Vagina (tissue), 2 donors: Measurements from ENCODE around the gene CREB5. TPM values are rescaled to one million over a fixed set of nuclear protein-coding genes. Genes with fewer than 3 reads are reported as not detected.

Experiments used
- DNase-seq, 2 donors: peaks; one replicate each; pipeline ENCODE4 v3.0.0-alpha.2; 2017; ENCODE audit errors: extremely low spot score in 2 of 2
- H3K27ac ChIP-seq: fragments of 200-600 bp; sonication (generic); one replicate; pipeline ENCODE4 v1.5.1; 2019
- H3K27me3 ChIP-seq: fragments of 200-600 bp; sonication (generic); one replicate; pipeline ENCODE4 v1.5.1; 2019
- H3K36me3 ChIP-seq, 2 donors: fragments of 200-600 bp; sonication (generic); one replicate each; pipeline ENCODE4 v1.5.1; 2017 to 2019
- H3K4me1 ChIP-seq: fragments of 200-600 bp; sonication (generic); one replicate; pipeline ENCODE4 v1.5.1; 2019
- H3K4me3 ChIP-seq, 2 donors: fragments of 200-600 bp; sonication (generic); 1 replicate in 1 of 2; 2 replicates in 1 of 2; pipeline ENCODE4 v1.5.1; 2016 to 2019
- H3K9me3 ChIP-seq: fragments of 200-600 bp; sonication (generic); one replicate; pipeline ENCODE4 v1.5.1; 2019
- CTCF ChIP-seq, 3 experiments: fragments of 450-650 bp in 2 of 3; fragments of 200-600 bp in 1 of 3; sonication (generic) in 1 of 3; IDR thresholded peaks; one replicate each; pipeline ENCODE4 v1.5.1; 2017 to 2019; ENCODE audit warnings: antibody characterized with exemption in 3 of 3, mild to moderate bottlenecking in 2 of 3, moderate library complexity in 2 of 3
- POLR2A ChIP-seq, 2 donors: fragments of 450-650 bp; IDR thresholded peaks; one replicate each; pipeline ENCODE4 v1.6.1; 2017; ENCODE audit warnings: antibody characterized with exemption in 2 of 2, mild to moderate bottlenecking in 2 of 2, moderate library complexity in 2 of 2
- POLR2AphosphoS5 ChIP-seq, 2 donors: sonication (generic); formaldehyde crosslinking; IDR thresholded peaks; one replicate each; pipeline ENCODE4 v1.9.0; 2017; ENCODE audit warnings: antibody characterized with exemption in 2 of 2, mild to moderate bottlenecking in 2 of 2, low read depth in 1 of 2; ENCODE audit not compliant: insufficient read depth in 1 of 2
- intact Hi-C: fragments of 100-400 bp; cut with DNase I; formaldehyde crosslinking; loops from one replicate; pipeline ENCODE4 v1.15.1; 2023
- total RNA-seq: library from RNA; depleted of rRNA; stranded (reverse); fragments of >200 nt; gene quantifications from one replicate; pipeline ENCODE4 v1.2.3, GENCODE V29; 2016

The CREB5 gene
- total RNA-seq, 1 donor from 2014 or later = 23.1 TPM

GRCh38 chr7:28381466-28381865, 30.9 kb upstream of the CREB5 start:
- H3K36me3 ChIP-seq = no peaks in the 10 kb centered on the region
- intact Hi-C loops = no loop called here
- no peaks in the 10 kb centered on the region for H3K9me3 ChIP-seq
- H3K27ac ChIP-seq = no peak overlapping the region
- H3K4me1 ChIP-seq = no peaks in the 10 kb centered on the region
- TF ChIP-seq POLR2A (IDR thresholded peaks at IDR 0.05) (no peak), CTCF (IDR thresholded peaks at IDR 0.05) (no peak), POLR2AphosphoS5 (IDR thresholded peaks at IDR 0.05; ENCODE audit: insufficient read depth in 1 of 2, low read depth in 1 of 2) (no peak)
- H3K4me3 ChIP-seq = no peak overlapping the region
- no peaks in the 10 kb centered on the region for H3K27me3 ChIP-seq
- no peak for DNase-seq

- H3K4me3 ChIP-seq = no peak overlapping the region
- no peaks in the 10 kb centered on the region for H3K27me3 ChIP-seq
- no peaks in the 10 kb centered on the region for H3K9me3 ChIP-seq
- intact Hi-C loops = no loop called here
- DNase-seq = no peak
- H3K36me3 ChIP-seq = no peaks in the 10 kb centered on the region
- no peaks in the 10 kb centered on the region for H3K4me1 ChIP-seq
- no peak overlapping the region for H3K27ac ChIP-seq
- TF ChIP-seq POLR2A (IDR thresholded peaks at IDR 0.05) = no peak
- no peak for TF ChIP-seq CTCF (IDR thresholded peaks at IDR 0.05)
- TF ChIP-seq POLR2AphosphoS5 (IDR thresholded peaks at IDR 0.05; ENCODE audit: insufficient read depth in 1 of 2, low read depth in 1 of 2) = no peak
Measured at GRCh38 chr7:28382144-28382543, 30.2 kb upstream of the CREB5 start.

GRCh38 chr7:28383975-28384374, 28.3 kb upstream of the CREB5 start:
- H3K9me3 ChIP-seq = no peaks in the 10 kb centered on the region
- no peaks in the 10 kb centered on the region for H3K27me3 ChIP-seq
- intact Hi-C loops = no loop called here
- H3K27ac ChIP-seq = no peak overlapping the region
- no peak for DNase-seq
- no peaks in the 10 kb centered on the region for H3K4me1 ChIP-seq
- H3K4me3 ChIP-seq = no peak overlapping the region
- TF ChIP-seq POLR2A (IDR thresholded peaks at IDR 0.05) (no peak), CTCF (IDR thresholded peaks at IDR 0.05) (no peak), POLR2AphosphoS5 (IDR thresholded peaks at IDR 0.05; ENCODE audit: insufficient read depth in 1 of 2, low read depth in 1 of 2) (no peak)
- H3K36me3 ChIP-seq = no peaks in the 10 kb centered on the region

DNA sequence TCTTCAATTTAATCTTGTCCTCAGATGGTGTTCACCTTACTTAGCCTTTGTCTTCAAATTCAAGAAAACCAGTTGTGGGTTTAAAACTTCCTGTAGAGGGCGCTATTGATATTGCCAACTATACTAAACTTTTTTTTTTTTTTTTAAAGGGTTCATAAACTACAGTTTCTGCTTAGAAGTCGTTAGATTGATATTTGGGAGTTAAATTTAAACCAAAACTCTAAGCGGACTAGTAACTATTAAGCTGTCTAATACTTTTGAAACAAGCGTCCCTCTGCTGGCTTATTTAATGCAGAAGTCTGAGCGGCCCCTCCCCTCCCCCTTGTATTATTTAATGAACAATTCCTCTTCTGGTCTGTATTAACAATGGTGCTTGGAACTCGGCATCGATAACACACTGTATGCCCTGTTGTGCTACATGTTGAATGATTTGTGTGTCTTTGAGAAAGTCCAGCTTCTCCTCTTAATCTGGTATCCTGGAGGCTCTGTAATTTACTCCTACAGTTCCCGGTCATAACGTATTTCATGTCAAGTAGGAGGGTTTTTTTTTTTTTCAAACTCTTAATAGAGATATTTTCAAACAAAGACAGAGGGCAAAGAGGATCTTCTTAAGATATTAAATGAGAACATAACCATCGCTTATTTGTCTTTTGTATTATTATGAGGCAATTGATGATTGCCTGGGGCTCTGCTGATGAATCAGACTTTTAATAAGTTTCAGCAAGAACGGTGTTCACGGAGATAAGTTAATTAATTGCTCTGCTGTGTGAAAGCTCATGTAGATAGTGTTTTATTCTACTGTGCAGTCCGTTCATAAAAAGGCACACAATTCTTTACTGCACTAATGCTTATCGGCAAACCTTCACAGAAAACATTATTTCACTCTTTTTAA, 22.6 kb upstream of the CREB5 start:
- intact Hi-C loops = loop anchor here (5.0 kb wide), 1 partner anchor 463 kb away; no protein-coding TSS in a partner anchor
- no peak for TF ChIP-seq POLR2A (IDR thresholded peaks at IDR 0.05)
- peak in 2 of 3 experiments; percentile 44 to 54 for TF ChIP-seq CTCF (IDR thresholded peaks at IDR 0.05)
- Histone ChIP-seq H3K27ac (peak overlapping the region; percentile 45), H3K4me1 (no peaks in the 10 kb centered on the region), H3K27me3 (no peaks in the 10 kb centered on the region), H3K36me3 (no peaks in the 10 kb centered on the region), H3K4me3 (peak overlapping the region; percentile 29 to 39), H3K9me3 (no peaks in the 10 kb centered on the region)
- DNase-seq = no peak

DNA sequence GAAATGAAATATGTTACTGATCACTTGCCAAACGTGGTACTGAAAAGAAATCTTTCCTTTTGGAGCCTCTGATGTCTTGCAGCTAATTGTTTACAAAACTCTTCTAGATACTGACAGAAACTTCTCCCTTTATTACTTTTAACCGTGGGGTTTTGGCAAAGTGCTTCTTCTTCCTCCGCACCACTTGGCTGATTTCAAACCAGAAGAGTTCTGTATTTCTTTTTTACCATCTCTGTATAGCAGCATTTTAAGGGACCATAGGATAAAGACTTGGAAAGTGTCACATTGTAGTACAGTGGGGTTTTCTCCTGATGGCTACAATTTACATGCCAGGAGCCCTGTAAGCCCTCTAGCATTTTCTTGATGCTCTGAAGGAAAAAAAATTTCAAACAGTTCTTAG, 21.9 kb upstream of the CREB5 start:
- intact Hi-C loops = no loop called here
- TF ChIP-seq POLR2A (IDR thresholded peaks at IDR 0.05) = no peak
- TF ChIP-seq CTCF (IDR thresholded peaks at IDR 0.05) = no peak
- no peak for TF ChIP-seq POLR2AphosphoS5 (IDR thresholded peaks at IDR 0.05; ENCODE audit: insufficient read depth in 1 of 2, low read depth in 1 of 2)
- H3K4me3 ChIP-seq = no peak overlapping the region

More for the DNA sequence above, 21.9 kb upstream of the CREB5 start:
- Histone ChIP-seq H3K36me3 (no peaks in the 10 kb centered on the region), H3K27ac (no peak overlapping the region), H3K4me1 (no peaks in the 10 kb centered on the region), H3K9me3 (no peaks in the 10 kb centered on the region), H3K27me3 (no peaks in the 10 kb centered on the region)
- DNase-seq = no peak
